ENCODE data around the gene TMEM9.

DNA sequence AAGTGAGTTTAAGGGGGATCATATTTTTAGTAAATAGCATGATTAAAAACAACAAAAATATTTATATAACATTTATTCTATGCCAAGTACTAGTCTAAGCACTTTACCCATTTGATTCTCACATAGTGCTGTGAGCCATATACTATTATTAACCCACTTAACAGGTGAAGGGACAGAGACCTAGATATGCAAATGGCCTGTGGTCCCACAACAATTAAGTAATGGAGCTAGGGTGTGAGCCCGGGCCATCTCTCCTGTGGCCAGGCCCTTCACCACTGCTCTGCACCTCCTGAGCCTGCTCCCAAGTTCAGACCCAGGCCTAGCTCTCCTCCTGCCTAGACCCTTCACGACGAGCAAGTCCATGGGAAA is 27.8 kb downstream of the TMEM9 start:
- TF ChIP-seq ZNF274 (IDR thresholded peaks at IDR 0.05; ENCODE audit: low read depth, low read length) (no peak), YY1 (IDR thresholded peaks at IDR 0.05; ENCODE audit: insufficient read depth, insufficient read length) (no peak)

Data from NT2/D1 (cell line).